H4 (cell line): ENCODE data around the gene PTPRD. TPM values are rescaled to one million over a fixed set of nuclear protein-coding genes. Genes with fewer than 3 reads are reported as not detected.
"Not testable (repeated sequence)": the region's sequence is repeated elsewhere in the genome, so short reads cannot be mapped to it uniquely, and the experiment has no call there.

ENCODE experiments used
- DNase-seq: peaks from one replicate; pipeline ENCODE4 v3.0.0-alpha.2; 2015; ENCODE audit warnings: low spot score
- total RNA-seq: library from RNA; depleted of rRNA; stranded (reverse); fragments of >200 nt; shearing (Covaris generic); gene quantifications from 2 replicates; pipeline ENCODE4 v1.2.3, GENCODE V29; 2014

PTPRD gene
- total RNA-seq, 1 experiment from 2014 or later = 3.8 TPM

GRCh38 chr9:9498846-9499245 is 1114.0 kb downstream of the PTPRD start:
- no peak for DNase-seq

DNA sequence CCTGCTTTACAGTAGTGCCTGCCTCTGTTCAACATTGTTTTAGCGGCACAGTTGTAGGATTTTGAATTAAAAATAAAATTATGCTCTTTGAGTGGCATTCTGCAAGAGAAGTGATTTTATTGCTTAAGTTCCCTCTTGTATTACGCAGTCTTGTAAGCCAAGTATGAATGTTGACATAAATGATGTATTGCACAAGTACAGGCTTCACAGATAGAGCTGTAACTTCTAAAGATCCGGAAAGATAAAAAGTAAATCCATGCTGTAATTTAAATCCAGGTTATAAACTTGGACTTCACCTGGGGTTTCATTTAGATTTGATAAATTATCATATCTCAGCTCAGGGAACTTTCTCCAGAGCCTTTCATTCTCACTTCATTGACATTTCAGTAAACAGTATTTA is 1114.7 kb downstream of the PTPRD start:
- no peak for DNase-seq

DNA sequence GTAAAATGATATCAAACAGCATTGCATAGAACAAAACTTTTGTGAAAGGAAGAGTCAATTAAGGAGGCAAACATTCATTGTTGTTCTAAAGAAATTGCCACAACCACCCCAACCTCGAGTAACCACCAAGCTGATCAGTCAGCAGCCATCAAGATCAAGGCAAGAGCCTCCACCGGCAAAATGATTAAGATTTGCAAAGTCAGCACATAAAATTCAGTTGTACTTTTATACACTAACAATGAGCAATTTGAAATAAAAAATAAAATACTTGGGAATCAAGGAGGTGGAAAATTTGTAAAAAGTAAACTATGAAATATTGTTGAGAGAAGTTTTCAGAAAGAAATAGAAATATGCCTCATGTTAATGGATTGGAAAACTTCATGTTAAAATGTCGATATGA is 1118.5 kb downstream of the PTPRD start:
- DNase-seq = no peak

DNA sequence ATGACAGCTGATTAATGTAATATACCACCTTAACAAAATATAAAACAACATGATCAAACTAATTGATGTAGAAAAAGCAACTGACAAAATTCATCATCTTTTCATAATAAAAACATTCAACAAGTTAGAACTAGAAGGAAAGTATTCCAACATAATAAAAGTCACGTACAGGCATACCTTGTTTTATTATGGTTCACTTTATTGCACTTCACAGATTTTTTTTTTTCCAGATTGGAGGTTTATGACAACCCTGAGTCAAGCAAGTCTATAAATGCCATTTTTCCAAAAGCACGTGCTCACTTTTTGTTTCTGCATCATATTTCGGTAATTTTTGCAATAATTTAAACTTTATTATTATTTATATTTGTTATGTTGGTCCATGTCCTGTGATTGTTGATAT is 1120.3 kb downstream of the PTPRD start:
- no peak for DNase-seq

GRCh38 chr9:9489183-9489582 is 1123.6 kb downstream of the PTPRD start:
- DNase-seq = no peak

- DNase-seq = no peak
Observed at GRCh38 chr9:9483175-9483574, 1129.6 kb downstream of the PTPRD start.

GRCh38 chr9:9478741-9479140 is 1134.1 kb downstream of the PTPRD start:
- DNase-seq = no peak

GRCh38 chr9:9469271-9469670 is 1143.5 kb downstream of the PTPRD start:
- no peak for DNase-seq

DNA sequence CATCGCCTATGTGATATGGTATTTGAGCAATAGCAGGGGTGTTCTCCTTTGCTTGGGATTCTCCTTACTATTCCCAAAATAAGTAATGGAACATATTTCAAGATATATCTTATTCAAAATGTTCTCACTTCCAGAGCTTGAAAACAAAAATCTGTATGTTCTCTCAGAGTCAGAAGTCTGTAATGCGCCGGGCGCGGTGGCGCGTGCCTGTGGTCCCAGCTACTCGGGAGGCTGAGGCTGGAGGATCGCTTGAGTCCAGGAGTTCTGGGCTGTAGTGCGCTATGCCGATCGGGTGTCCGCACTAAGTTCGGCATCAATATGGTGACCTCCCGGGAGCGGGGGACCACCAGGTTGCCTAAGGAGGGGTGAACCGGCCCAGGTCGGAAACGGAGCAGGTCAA is 1170.9 kb downstream of the PTPRD start:
- not testable (repeated sequence) for DNase-seq

GRCh38 chr9:9437641-9438040 is 1175.2 kb downstream of the PTPRD start:
- DNase-seq = no peak

DNA sequence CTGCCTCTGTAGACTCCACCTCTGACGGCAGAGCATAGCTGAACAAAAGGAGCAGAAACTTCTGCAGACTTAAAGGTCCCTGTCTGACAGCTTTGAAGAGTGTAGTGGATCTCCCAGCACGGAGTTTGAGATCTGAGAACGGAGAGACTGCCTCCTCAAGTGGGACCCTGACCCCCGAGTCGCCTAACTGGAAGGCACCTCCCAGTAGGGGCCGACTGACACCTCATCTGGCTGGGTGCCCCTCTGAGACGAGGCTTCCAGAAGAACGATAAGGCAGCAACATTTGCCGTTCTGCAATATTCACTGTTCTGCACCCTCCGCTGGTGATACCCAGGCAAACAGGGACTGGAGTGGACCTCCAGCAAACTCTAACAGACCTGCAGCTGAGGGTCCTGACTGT is 1186.3 kb downstream of the PTPRD start:
- not testable (repeated sequence) for DNase-seq

GRCh38 chr9:9412241-9412640 is 1200.6 kb downstream of the PTPRD start:
- DNase-seq = no peak

GRCh38 chr9:9410736-9411135 is 1202.1 kb downstream of the PTPRD start:
- no peak for DNase-seq

- DNase-seq = no peak
Observed at GRCh38 chr9:9399982-9400381, 1212.8 kb downstream of the PTPRD start.

DNA sequence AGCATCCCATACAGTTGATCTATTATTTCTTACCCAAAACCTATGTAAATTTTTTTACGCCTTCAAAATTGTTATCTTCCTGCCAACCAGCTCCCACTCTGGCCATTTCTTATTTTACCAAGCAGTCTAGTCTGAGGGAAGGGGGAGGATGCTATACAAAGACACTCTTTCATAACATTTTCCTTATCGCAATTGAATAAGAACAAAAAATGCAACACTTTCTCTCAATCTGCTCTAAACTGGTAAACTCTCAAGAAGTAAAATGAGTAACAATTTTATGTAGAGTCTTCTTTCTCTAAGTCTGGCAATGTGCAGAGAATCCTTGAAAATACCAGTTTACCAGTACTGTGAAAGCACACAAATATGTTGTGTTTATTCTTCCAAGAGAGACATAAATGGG is 1216.3 kb downstream of the PTPRD start:
- DNase-seq = no peak

- DNase-seq = no peak
Observed at GRCh38 chr9:9395539-9395938, 1217.3 kb downstream of the PTPRD start.

- DNase-seq = no peak
Observed at GRCh38 chr9:9392755-9393154, 1220.0 kb downstream of the PTPRD start.

DNA sequence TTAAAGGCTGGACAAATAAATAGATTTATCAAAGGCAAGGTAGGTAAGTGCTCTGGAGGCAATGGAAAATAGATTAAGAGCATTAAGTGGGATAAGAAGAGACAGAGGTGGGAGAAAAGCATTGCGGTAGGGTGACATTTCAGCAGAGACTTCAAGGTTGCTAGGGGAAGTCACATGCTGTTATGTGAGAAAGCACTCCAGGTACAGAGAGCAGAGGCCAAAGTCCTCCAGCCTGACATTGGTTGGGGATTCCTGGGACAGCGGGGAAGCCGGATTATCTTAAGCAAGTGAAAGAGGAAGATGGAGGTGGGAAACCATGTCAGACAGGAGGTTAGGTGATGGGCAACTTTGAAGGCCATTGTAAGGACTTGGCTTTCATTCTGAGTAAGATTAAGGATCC is 1222.9 kb downstream of the PTPRD start:
- DNase-seq = no peak

DNA sequence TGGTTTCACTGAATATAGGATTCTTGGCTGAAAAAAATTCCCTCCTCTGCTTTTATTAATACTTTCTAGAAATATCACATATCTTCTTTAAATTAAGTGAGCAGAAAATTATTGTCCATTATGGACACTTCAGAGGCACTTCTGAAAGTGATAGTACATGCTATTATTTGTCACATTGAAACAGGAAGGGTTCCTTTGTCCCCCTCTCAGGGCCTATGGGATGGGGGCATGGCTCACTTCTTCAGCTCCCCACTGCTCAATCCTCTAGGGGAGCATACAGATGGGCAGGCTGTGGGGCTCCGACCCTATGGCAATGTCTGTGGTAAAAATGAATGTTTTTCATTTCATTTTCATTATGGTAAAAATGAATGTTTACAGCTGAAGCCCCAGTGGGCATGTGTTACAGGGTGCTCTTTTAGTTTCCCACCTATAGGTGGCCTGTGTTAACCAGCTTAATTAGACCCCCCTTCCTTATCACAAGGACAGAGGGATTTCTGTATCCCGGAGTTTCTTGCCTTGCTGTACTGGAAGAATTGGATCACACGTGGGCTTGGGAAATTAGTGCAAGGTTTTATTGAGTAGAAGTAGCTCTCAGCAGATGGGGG is 1225.2 kb downstream of the PTPRD start:
- no peak for DNase-seq

DNA sequence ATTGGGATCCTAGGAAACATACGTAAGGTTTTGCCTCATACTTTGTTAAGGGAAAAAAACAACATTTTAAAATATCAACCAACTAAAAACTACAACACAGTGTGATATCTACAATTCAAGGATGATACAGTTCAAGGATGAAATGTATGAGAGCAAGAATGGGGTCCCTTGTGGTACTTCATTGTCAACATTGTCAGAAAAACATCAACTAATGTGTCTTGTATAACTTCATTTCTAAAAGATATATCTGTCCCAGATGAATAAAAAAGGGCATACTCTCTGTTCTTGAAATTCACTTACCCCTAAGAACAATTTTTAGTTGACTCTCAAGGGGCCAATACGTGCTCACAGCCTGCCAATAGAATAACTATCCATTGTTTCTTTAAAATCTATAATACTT is 1250.5 kb downstream of the PTPRD start:
- no peak for DNase-seq

GRCh38 chr9:9352877-9353481 is 1259.8 kb downstream of the PTPRD start:
- DNase-seq = no peak

DNA sequence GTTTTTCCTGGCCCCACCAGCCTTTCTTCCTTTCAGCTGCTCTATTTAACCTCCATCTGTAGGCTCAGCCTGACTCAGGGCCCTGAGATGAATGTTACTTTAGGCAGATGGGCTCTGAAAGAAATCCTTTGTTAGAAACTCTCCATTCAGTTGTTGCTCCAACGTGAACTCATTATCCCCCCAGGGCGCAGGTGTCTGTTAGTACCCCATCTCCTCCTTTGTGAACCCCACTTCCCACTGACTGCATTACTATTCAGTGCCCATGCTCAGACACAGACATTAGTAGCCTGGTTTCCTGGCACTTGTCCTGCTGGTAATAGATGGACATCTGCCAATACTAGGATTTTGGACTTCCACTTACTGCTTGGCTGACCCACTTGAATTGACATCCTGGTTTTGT is 1271.6 kb downstream of the PTPRD start:
- no peak for DNase-seq

- DNase-seq = no peak
Observed at GRCh38 chr9:9337129-9337528, 1275.7 kb downstream of the PTPRD start.

DNA sequence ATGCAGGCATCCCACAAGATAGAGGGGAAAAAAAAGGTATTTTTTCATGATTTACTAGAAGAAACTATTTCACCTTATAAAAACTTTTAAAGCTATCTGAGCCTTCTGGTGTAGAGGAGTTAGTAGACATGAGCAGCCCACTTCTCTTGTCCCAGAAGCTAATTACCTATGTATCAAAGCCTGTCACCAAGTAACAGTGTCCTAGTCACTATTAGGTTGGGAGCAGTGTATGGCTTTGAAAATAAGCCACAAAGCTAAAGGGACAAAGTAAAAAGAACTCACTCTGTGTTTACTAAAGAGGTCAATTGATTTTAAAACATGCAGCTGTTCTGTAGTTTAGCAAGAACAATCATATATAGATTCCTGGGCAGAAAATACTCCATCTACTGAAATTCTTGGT is 1286.1 kb downstream of the PTPRD start:
- no peak for DNase-seq
